ENCODE data around the gene GALNT13.

GALNT13 gene

DNA sequence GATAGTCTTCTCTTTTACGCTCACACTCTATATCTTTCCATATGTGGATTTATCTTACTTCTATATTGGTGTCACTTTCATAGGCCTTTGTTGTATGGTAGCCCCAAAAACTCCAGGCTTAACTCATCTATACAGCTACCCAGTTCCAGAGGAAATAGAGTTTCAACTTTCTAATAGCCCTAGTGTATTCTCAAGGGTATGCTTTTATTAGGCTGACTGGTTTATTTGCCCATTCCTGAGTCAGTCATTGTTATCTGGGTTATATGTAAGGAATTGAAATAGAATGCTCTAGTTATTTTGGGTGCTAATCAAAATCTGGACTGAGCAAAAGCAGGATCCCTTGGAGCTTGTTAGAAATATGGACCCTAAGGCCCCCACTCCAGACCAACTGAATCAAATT is 519.3 kb downstream of the GALNT13 start:
- no peak for TF ChIP-seq EZH2phosphoT487 (IDR thresholded peaks at IDR 0.05; ENCODE audit: borderline replicate concordance)
- no peak for TF ChIP-seq CTCF (conservative IDR thresholded peaks at IDR 0.05; ENCODE audit: low read length)
- H4K20me1 ChIP-seq (ENCODE audit: insufficient read depth, low read length, poor library complexity, severe bottlenecking), result no peaks in the 10 kb centered on the region
- H3K4me2 ChIP-seq (ENCODE audit: low read depth, low read length, poor library complexity, severe bottlenecking), result no peak overlapping the region
- no peaks in the 10 kb centered on the region for H3F3A ChIP-seq (ENCODE audit: low read depth)
- H3K36me3 ChIP-seq (ENCODE audit: insufficient read depth, low read length), result no peaks in the 10 kb centered on the region
- H3K27me3 ChIP-seq (ENCODE audit: insufficient read depth, low read length, poor library complexity, severe bottlenecking), result no peaks in the 10 kb centered on the region
- H3K4me1 ChIP-seq (ENCODE audit: insufficient read depth, low read length, poor library complexity, severe bottlenecking), result peaks cover 6% of the 10 kb centered on the region
- H3K79me2 ChIP-seq (ENCODE audit: insufficient read depth, low read length), result no peaks in the 10 kb centered on the region
- H3K9me2 ChIP-seq (replicated peaks; ENCODE audit: low read depth, low read length), result no peaks in the 10 kb centered on the region
- no peak overlapping the region for H3K9ac ChIP-seq (ENCODE audit: low read depth, low read length, poor library complexity, severe bottlenecking)
- peaks cover 7% of the 10 kb centered on the region; the same call in 1 of the 2 replicates for H3K9me3 ChIP-seq (ENCODE audit: insufficient read depth, low read depth, low read length)
- H3K4me3 ChIP-seq (ENCODE audit: low read length, poor library complexity, severe bottlenecking), result no peak overlapping the region
- no peak overlapping the region for H2AFZ ChIP-seq (ENCODE audit: low read length)

- H3F3A ChIP-seq (ENCODE audit: low read depth), result no peaks in the 10 kb centered on the region
- no peaks in the 10 kb centered on the region for H3K36me3 ChIP-seq (ENCODE audit: insufficient read depth, low read length)
- no peak overlapping the region for H3K4me3 ChIP-seq (ENCODE audit: low read length, poor library complexity, severe bottlenecking)
- H3K9me2 ChIP-seq (replicated peaks; ENCODE audit: low read depth, low read length), result no peaks in the 10 kb centered on the region
- H3K4me1 ChIP-seq (ENCODE audit: insufficient read depth, low read length, poor library complexity, severe bottlenecking), result no peaks in the 10 kb centered on the region
- no peak overlapping the region for H2AFZ ChIP-seq (ENCODE audit: low read length)
- H3K27me3 ChIP-seq (ENCODE audit: insufficient read depth, low read length, poor library complexity, severe bottlenecking), result no peaks in the 10 kb centered on the region
- TF ChIP-seq EZH2phosphoT487 (IDR thresholded peaks at IDR 0.05; ENCODE audit: borderline replicate concordance) (no peak), CTCF (conservative IDR thresholded peaks at IDR 0.05; ENCODE audit: low read length) (no peak)
- H3K4me2 ChIP-seq (ENCODE audit: low read depth, low read length, poor library complexity, severe bottlenecking), result no peak overlapping the region
- H3K79me2 ChIP-seq (ENCODE audit: insufficient read depth, low read length), result no peaks in the 10 kb centered on the region
- H3K9me3 ChIP-seq (ENCODE audit: insufficient read depth, low read depth, low read length), result peaks cover 7% of the 10 kb centered on the region; the same call in 1 of the 2 replicates
- no peaks in the 10 kb centered on the region for H4K20me1 ChIP-seq (ENCODE audit: insufficient read depth, low read length, poor library complexity, severe bottlenecking)
- H3K9ac ChIP-seq (ENCODE audit: low read depth, low read length, poor library complexity, severe bottlenecking), result no peak overlapping the region
Observed at GRCh38 chr2:154392256-154392655, 520.5 kb downstream of the GALNT13 start.

DNA sequence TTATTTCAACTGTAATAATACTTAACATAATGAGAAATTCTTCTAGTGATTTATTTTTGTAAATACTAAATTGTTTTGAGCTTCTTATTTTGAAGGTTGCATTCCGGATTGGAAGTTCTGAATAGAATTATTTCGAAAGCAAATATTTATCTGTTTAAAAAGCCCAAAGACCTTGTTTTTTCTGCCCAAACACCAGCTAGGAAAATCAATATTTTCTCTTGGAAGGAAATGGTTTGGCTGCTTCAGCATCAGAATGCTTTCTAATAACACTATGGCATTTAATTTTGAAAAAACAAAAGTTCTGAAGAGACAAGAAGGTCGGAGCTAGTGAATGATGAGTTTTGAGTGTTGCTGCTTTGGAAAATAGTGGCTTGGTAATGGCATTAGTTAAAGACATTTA is 522.9 kb downstream of the GALNT13 start:
- Histone ChIP-seq H4K20me1 (ENCODE audit: insufficient read depth, low read length, poor library complexity, severe bottlenecking) (no peaks in the 10 kb centered on the region), H3K4me3 (ENCODE audit: low read length, poor library complexity, severe bottlenecking) (no peak overlapping the region), H3K79me2 (ENCODE audit: insufficient read depth, low read length) (no peaks in the 10 kb centered on the region), H3K4me2 (ENCODE audit: low read depth, low read length, poor library complexity, severe bottlenecking) (no peak overlapping the region), H3K9ac (ENCODE audit: low read depth, low read length, poor library complexity, severe bottlenecking) (no peak overlapping the region), H3K4me1 (ENCODE audit: insufficient read depth, low read length, poor library complexity, severe bottlenecking) (no peaks in the 10 kb centered on the region), H2AFZ (ENCODE audit: low read length) (no peak overlapping the region), H3K9me2 (replicated peaks; ENCODE audit: low read depth, low read length) (no peaks in the 10 kb centered on the region), H3K27me3 (ENCODE audit: insufficient read depth, low read length, poor library complexity, severe bottlenecking) (no peaks in the 10 kb centered on the region), H3K36me3 (ENCODE audit: insufficient read depth, low read length) (no peaks in the 10 kb centered on the region), H3F3A (ENCODE audit: low read depth) (no peaks in the 10 kb centered on the region), H3K9me3 (ENCODE audit: insufficient read depth, low read depth, low read length) (peaks cover under 1% of the 10 kb centered on the region; the same call in 1 of the 2 replicates)
- TF ChIP-seq CTCF (conservative IDR thresholded peaks at IDR 0.05; ENCODE audit: low read length) (no peak), EZH2phosphoT487 (IDR thresholded peaks at IDR 0.05; ENCODE audit: borderline replicate concordance) (no peak)
